Neural cell (in vitro differentiated cells): ENCODE measurements around the gene VAPA. TPM values are rescaled to one million over a fixed set of nuclear protein-coding genes. Genes with fewer than 3 reads are reported as not detected.
A peak's percentile ranks its signal among the peaks of the same experiment; 100 is the strongest.

Experiments used
- H2AFZ ChIP-seq: fragments of 200-600, 300-800 bp; sonication (generic), shearing (Covaris generic); 2 replicates; pipeline ENCODE4 v1.6.0; 2014; ENCODE audit warnings: low read depth, mild to moderate bottlenecking, antibody characterized with exemption, low read length, moderate library complexity
- H3F3A ChIP-seq: fragments of 200-600 bp; shearing (Covaris generic); 2 replicates; pipeline ENCODE4 v1.6.1; 2016; ENCODE audit warnings: mild to moderate bottlenecking, moderate library complexity, mixed read lengths, antibody characterized with exemption, low read length; ENCODE audit not compliant: insufficient read depth, poor library complexity, severe bottlenecking
- H3K27ac ChIP-seq: fragments of 200-600, 300-800 bp; sonication (generic), shearing (Covaris generic); 2 replicates; pipeline ENCODE4 v1.5.1; 2014; ENCODE audit warnings: mild to moderate bottlenecking, low read length, moderate library complexity
- H3K27me3 ChIP-seq: fragments of 300-800, 200-600 bp; sonication (generic), shearing (Covaris generic); 2 replicates; pipeline ENCODE4 v1.6.0; 2014; ENCODE audit warnings: mild to moderate bottlenecking, low read depth, low read length, moderate library complexity; ENCODE audit not compliant: insufficient read depth
- H3K36me3 ChIP-seq: fragments of 300-800, 200-600 bp; sonication (generic), shearing (Covaris generic); 2 replicates; pipeline ENCODE4 v1.5.1; 2014; ENCODE audit warnings: mild to moderate bottlenecking, antibody characterized with exemption, low read length, moderate library complexity; ENCODE audit not compliant: insufficient read depth
- H3K4me2 ChIP-seq: fragments of 300-800, 200-600 bp; sonication (generic), shearing (Covaris generic); 2 replicates; pipeline ENCODE4 v1.6.0; 2014; ENCODE audit warnings: mild to moderate bottlenecking, low read length
- H3K4me3 ChIP-seq: fragments of 300-800, 200-600 bp; sonication (generic), shearing (Covaris generic); 2 replicates; pipeline ENCODE4 v1.5.1; 2014; ENCODE audit warnings: mild to moderate bottlenecking, low read length, moderate library complexity
- H3K79me2 ChIP-seq: fragments of 200-600 bp; shearing (Covaris generic); replicated peaks from 2 replicates; pipeline ENCODE4 v1.6.0; 2014; ENCODE audit warnings: mild to moderate bottlenecking, low read length, moderate library complexity; ENCODE audit not compliant: insufficient read depth
- H3K9ac ChIP-seq: fragments of 300-800, 200-600 bp; sonication (generic), shearing (Covaris generic); 2 replicates; pipeline ENCODE4 v1.6.1; 2016; ENCODE audit warnings: mild to moderate bottlenecking, low read length, mixed read lengths
- H3K9me2 ChIP-seq: fragments of 200-600 bp; shearing (Covaris generic); 2 replicates; pipeline ENCODE4 v1.6.1; 2016; ENCODE audit warnings: mild to moderate bottlenecking, low read length, mixed read lengths; ENCODE audit not compliant: insufficient read depth
- H3K9me3 ChIP-seq: fragments of 200-600, 300-800 bp; sonication (generic), shearing (Covaris generic); 2 replicates; pipeline ENCODE4 v1.6.1; 2016; ENCODE audit warnings: mild to moderate bottlenecking, mixed run types, low read length, moderate library complexity, mixed read lengths
- H4K20me1 ChIP-seq: fragments of 200-600 bp; shearing (Covaris generic); 2 replicates; pipeline ENCODE4 v1.6.1; 2016; ENCODE audit warnings: mild to moderate bottlenecking, mixed run types; ENCODE audit not compliant: insufficient read depth
- CTCF ChIP-seq: fragments of 450-650 bp; IDR thresholded peaks from 2 replicates; pipeline ENCODE4 v1.5.1; 2014; ENCODE audit warnings: antibody characterized with exemption, mild to moderate bottlenecking, moderate library complexity; ENCODE audit not compliant: poor library complexity, severe bottlenecking
- EP300 ChIP-seq: fragments of 450-650 bp; conservative IDR thresholded peaks from 2 replicates; pipeline ENCODE4 v1.6.1; 2014; ENCODE audit warnings: antibody characterized with exemption, mild to moderate bottlenecking, moderate library complexity; ENCODE audit not compliant: poor library complexity, severe bottlenecking
- EZH2 ChIP-seq: fragments of 200-600, 300-800 bp; shearing (Covaris generic), sonication (generic); IDR thresholded peaks from 2 replicates; pipeline ENCODE4 v1.6.1; 2014; ENCODE audit warnings: antibody characterized with exemption, low read length, borderline replicate concordance, mild to moderate bottlenecking; ENCODE audit not compliant: insufficient read depth, poor library complexity, severe bottlenecking
- MXI1 ChIP-seq: fragments of 450-650 bp; conservative IDR thresholded peaks from 2 replicates; pipeline ENCODE4 v1.6.1; 2014; ENCODE audit warnings: antibody characterized with exemption, mild to moderate bottlenecking; ENCODE audit not compliant: poor library complexity, severe bottlenecking
- POLR2AphosphoS5 ChIP-seq: IDR thresholded peaks from 2 replicates; pipeline ENCODE4 v1.6.1; 2012
- RAD21 ChIP-seq: fragments of 450-650 bp; conservative IDR thresholded peaks from 2 replicates; pipeline ENCODE4 v1.6.1; 2014; ENCODE audit warnings: antibody characterized with exemption, mild to moderate bottlenecking, moderate library complexity
- REST ChIP-seq: IDR thresholded peaks from 2 replicates; pipeline ENCODE4 v1.6.1; 2012; ENCODE audit warnings: borderline replicate concordance
- SMC3 ChIP-seq: fragments of 450-650 bp; conservative IDR thresholded peaks from 2 replicates; pipeline ENCODE4 v1.6.1; 2014; ENCODE audit warnings: antibody characterized with exemption, mild to moderate bottlenecking, moderate library complexity; ENCODE audit not compliant: poor library complexity
- TAF1 ChIP-seq: IDR thresholded peaks from 2 replicates; pipeline ENCODE4 v1.6.1; 2012; ENCODE audit warnings: low read depth
- polyA plus RNA-seq: library from polyadenylated mRNA; depleted of rRNA; stranded (reverse); fragments of >200 nt; gene quantifications from 2 replicates; pipeline ENCODE4 v1.2.3, GENCODE V29; 2014

VAPA gene
- polyA plus RNA-seq, 1 donor from 2014 or later, result 317 TPM

GRCh38 chr18:10003866-10004265 is 90.0 kb downstream of the VAPA start:
- Histone ChIP-seq H3K36me3 (no peaks in the 10 kb centered on the region), H2AFZ (no peak overlapping the region), H3F3A (no peaks in the 10 kb centered on the region), H3K27ac (no peak overlapping the region), H3K4me2 (no peak overlapping the region), H3K9me2 (no peaks in the 10 kb centered on the region), H4K20me1 (no peaks in the 10 kb centered on the region), H3K9me3 (no peaks in the 10 kb centered on the region), H3K9ac (no peak overlapping the region), H3K27me3 (no peaks in the 10 kb centered on the region), H3K4me3 (no peak overlapping the region), H3K79me2 (no peaks in the 10 kb centered on the region)
- TF ChIP-seq MXI1 (no peak), REST (no peak), SMC3 (no peak), EZH2 (no peak), TAF1 (no peak), CTCF (no peak), POLR2AphosphoS5 (no peak), RAD21 (no peak), EP300 (no peak)

GRCh38 chr18:10006311-10006893 is 92.6 kb downstream of the VAPA start:
- Histone ChIP-seq H3K36me3 (no peaks in the 10 kb centered on the region), H3K9me2 (no peaks in the 10 kb centered on the region), H3K9ac (no peak overlapping the region), H3K4me3 (no peak overlapping the region), H2AFZ (no peak overlapping the region), H3K27ac (no peak overlapping the region), H3K79me2 (no peaks in the 10 kb centered on the region), H3K4me2 (no peak overlapping the region), H3K27me3 (no peaks in the 10 kb centered on the region), H4K20me1 (no peaks in the 10 kb centered on the region), H3F3A (no peaks in the 10 kb centered on the region), H3K9me3 (no peaks in the 10 kb centered on the region)
- peak; percentile 23 for TF ChIP-seq RAD21
- TF ChIP-seq TAF1, result no peak
